GM23338 (cell line): Measurements from ENCODE around the gene GRID1.

ENCODE experiments used
- CREB1 ChIP-seq: fragments of 250-450 bp; sonication (Bioruptor Pico); IDR thresholded peaks from 2 replicates; pipeline ENCODE4 v1.5.0; 2020; ENCODE audit warnings: low read depth, mild to moderate bottlenecking, moderate library complexity
- CTCF ChIP-seq, 2 experiments: fragments of 200-600 bp in 1 of 2; sonication (generic) in 1 of 2; conservative IDR thresholded peaks; 2 replicates each; pipeline versions ENCODE4 v1.5.1 to v1.6.1; 2016 to 2017; ENCODE audit warnings: antibody characterized with exemption in 2 of 2, low read depth in 2 of 2, mild to moderate bottlenecking in 2 of 2, moderate library complexity in 1 of 2

- TF ChIP-seq CTCF (conservative IDR thresholded peaks at IDR 0.05; ENCODE audit: low read depth in 2 of 2) (no peak), CREB1 (no peak)
Measured at GRCh38 chr10:86192147-86192546, 174.4 kb downstream of the GRID1 start.
